CD4-positive, alpha-beta memory T cell (primary cell): Measurements from ENCODE around the gene BBX. TPM values are rescaled to one million over a fixed set of nuclear protein-coding genes. Genes with fewer than 3 reads are reported as not detected.

Source experiments
- CTCF ChIA-PET: fragments of 350-600 bp; sonication (Branson Sonifier 250); formaldehyde crosslinking; loops from one replicate; lab custom pipeline; 2021; ENCODE audit warnings: inconsistent platforms; ENCODE audit not compliant: partially characterized antibody; lab: Charles Lee
- POLR2A ChIA-PET: fragments of 350-600 bp; sonication (Branson Sonifier 250); formaldehyde crosslinking; loops from one replicate; lab custom pipeline; 2021; ENCODE audit not compliant: partially characterized antibody; lab: Charles Lee
- DNase-seq, 5 donors: peaks; one replicate each; pipeline versions ENCODE4 v3.0.0 to v3.0.0-alpha.2; 2020 to 2022; ENCODE audit warnings: mixed read lengths in 1 of 5
- H3K27ac ChIP-seq: one replicate; pipeline ENCODE4 v1.7.0; 2013; ENCODE audit warnings: low read depth, low read length
- H3K27me3 ChIP-seq: 2 replicates; pipeline ENCODE4 v1.7.0; 2013; ENCODE audit warnings: mild to moderate bottlenecking, low read length, moderate library complexity; ENCODE audit not compliant: insufficient read depth
- H3K36me3 ChIP-seq: 2 replicates; pipeline ENCODE4 v1.7.0; 2013; ENCODE audit warnings: mild to moderate bottlenecking, low read length, moderate library complexity; ENCODE audit not compliant: insufficient read depth
- H3K4me1 ChIP-seq: 2 replicates; pipeline ENCODE4 v1.7.0; 2013; ENCODE audit warnings: mild to moderate bottlenecking, low read length, moderate library complexity; ENCODE audit not compliant: insufficient read depth
- H3K4me3 ChIP-seq, 2 donors: one replicate each; pipeline ENCODE4 v1.7.0; 2013; ENCODE audit warnings: low read length in 2 of 2, mild to moderate bottlenecking in 1 of 2
- H3K9me3 ChIP-seq, 2 donors: one replicate each; pipeline ENCODE4 v1.7.0; 2013; ENCODE audit warnings: low read length in 2 of 2, control low read depth in 1 of 2; ENCODE audit not compliant: control insufficient read depth in 1 of 2
- H3K27ac Mint-ChIP-seq, 7 donors: one replicate each; pipeline ENCODE4 v1.8.0; 2020 to 2021; ENCODE audit warnings: mixed read lengths in 7 of 7, mild to moderate bottlenecking in 6 of 7, inconsistent platforms in 3 of 7, moderate library complexity in 3 of 7
- H3K27me3 Mint-ChIP-seq, 2 donors: one replicate each; pipeline ENCODE4 v1.8.0; 2020 to 2021; ENCODE audit warnings: mixed read lengths in 2 of 2
- H3K36me3 Mint-ChIP-seq, 2 donors: one replicate each; pipeline ENCODE4 v1.8.0; 2020 to 2021; ENCODE audit warnings: mixed read lengths in 2 of 2, inconsistent platforms in 1 of 2, mild to moderate bottlenecking in 1 of 2
- H3K4me1 Mint-ChIP-seq, 4 donors: one replicate each; pipeline ENCODE4 v1.8.0; 2020 to 2021; ENCODE audit warnings: mixed read lengths in 4 of 4, mild to moderate bottlenecking in 1 of 4
- H3K4me3 Mint-ChIP-seq, 8 donors: one replicate each; pipeline ENCODE4 v1.8.0; 2020 to 2021; ENCODE audit warnings: mixed read lengths in 8 of 8, mild to moderate bottlenecking in 7 of 8, moderate library complexity in 6 of 8, inconsistent platforms in 3 of 8
- H3K9me3 Mint-ChIP-seq, 8 donors: one replicate each; pipeline ENCODE4 v1.8.0; 2020 to 2021; ENCODE audit warnings: mixed read lengths in 8 of 8, mild to moderate bottlenecking in 5 of 8, inconsistent platforms in 3 of 8, moderate library complexity in 1 of 8
- intact Hi-C: fragments of 100-400 bp; cut with micrococcal nuclease; formaldehyde crosslinking; loops from one replicate; pipeline ENCODE4 v1.15.1; 2023
- polyA plus RNA-seq, 2 donors: library from polyadenylated mRNA; unstranded; fragments of 300-500 nt; fragmentation: Illumina TruSeq; gene quantifications; one replicate each; pipeline ENCODE4 v1.2.3, GENCODE V29; 2021
- total RNA-seq, 2 experiments: library from RNA; stranded (reverse); gene quantifications; one replicate each; pipeline ENCODE4 v1.2.3, GENCODE V29; 2021

The BBX gene
- total and polyA plus RNA-seq, 4 experiments from 2014 or later, result 85.4 to 101 (median 96.5) TPM

DNA sequence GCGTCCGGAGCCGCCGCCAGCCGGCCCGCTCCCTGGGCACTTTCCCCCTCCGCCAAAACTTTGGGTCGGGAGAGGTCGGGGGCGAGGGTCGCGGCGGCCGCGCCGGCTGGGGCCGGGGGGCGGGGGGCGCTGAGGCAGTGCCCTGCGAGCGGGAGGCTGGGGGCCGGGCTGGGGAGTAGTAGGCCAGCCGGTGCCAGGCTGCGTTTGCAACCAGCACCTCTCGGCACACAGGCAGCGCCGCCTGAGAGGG lies 452 bp downstream of the BBX start:
- peak overlapping the region in 1 of 2 donors; percentile 88 for H3K4me3 ChIP-seq
- Mint-ChIP-seq H3K9me3 (no peaks in the 10 kb centered on the region), H3K4me1 (peaks cover 23 to 34% (median 28%) of the 10 kb centered on the region in 4 donors), H3K27ac (peak overlapping the region; percentile 88 to 98 (median 97)), H3K27me3 (no peaks in the 10 kb centered on the region), H3K4me3 (peak overlapping the region; percentile 97 to 99 (median 98)), H3K36me3 (peaks cover 4 to 24% of the 10 kb centered on the region in 2 donors)
- ChIA-PET CTCF (no interaction called here), POLR2A (interaction anchor here (0.8 to 2.0 kb wide), 6 partner anchors 9 to 701 kb away, joined by 3 to 8 read pairs (median 4); no protein-coding TSS in a partner anchor)
- H3K27me3 ChIP-seq, result no peaks in the 10 kb centered on the region
- peak in 2 of 5 donors; percentile 68 to 73 for DNase-seq
- H3K4me1 ChIP-seq, result peaks cover 33% of the 10 kb centered on the region
- intact Hi-C loops, result loop anchor here (2.0 to 10.0 kb wide), 6 partner anchors 248 to 1771 kb away; partner anchors contain the start of genes CD47, CIP2A, DZIP3 and TRAT1
- H3K9me3 ChIP-seq, result no peaks in the 10 kb centered on the region
- no peaks in the 10 kb centered on the region for H3K36me3 ChIP-seq
- peak overlapping the region; percentile 87 for H3K27ac ChIP-seq

DNA sequence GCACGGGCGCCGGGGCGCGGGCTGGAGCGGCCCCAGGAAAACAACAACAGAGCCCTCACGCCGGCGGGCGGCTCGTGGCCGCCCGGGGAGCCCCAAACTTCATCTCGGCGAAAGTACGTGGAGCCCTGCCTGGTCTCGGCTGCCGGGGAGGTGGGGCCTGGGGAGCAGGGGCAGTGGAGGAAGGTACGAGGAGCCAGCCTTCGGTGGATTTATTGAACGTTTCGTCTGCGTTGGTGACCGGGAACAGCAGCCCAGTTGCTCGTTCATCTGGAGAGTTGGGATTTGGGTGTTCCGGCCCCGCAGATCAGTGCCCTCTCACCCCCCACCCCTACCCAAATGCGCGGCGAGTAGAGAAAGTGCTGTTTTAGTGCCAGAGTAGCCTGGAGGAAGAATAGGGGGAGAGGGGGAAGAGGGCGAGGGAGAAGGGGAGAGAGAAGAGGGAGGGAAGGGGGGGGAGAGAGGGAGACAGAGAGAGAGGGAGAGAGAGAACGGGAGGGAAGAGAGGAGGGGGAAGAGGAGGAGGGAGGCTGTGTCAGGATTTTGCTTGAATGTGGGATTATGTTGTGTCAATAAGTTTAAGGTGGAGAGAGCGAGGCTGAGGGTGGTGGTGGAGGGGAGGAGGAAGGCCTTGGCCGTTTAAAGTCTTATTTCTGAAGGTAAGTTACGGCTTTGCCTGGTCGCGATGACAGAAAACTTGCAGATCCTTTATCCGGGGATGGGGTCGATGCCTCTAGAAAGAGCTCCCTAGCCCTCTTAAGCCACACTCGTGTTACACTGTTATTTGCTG lies 970 bp downstream of the BBX start:
- peak overlapping the region; percentile 93 to 98 (median 94) for H3K4me3 Mint-ChIP-seq
- DNase-seq, result peak in 3 of 5 donors; percentile 59 to 71 (median 66)
- no peaks in the 10 kb centered on the region for H3K27me3 Mint-ChIP-seq
- H3K4me1 Mint-ChIP-seq, result peaks cover 26 to 36% (median 32%) of the 10 kb centered on the region in 4 donors
- intact Hi-C loops, result loop anchor here (2.0 to 10.0 kb wide), 7 partner anchors 249 to 1771 kb away; partner anchors contain the start of genes CD47, CIP2A, DZIP3 and IFT57
- H3K36me3 ChIP-seq, result no peaks in the 10 kb centered on the region
- H3K4me1 ChIP-seq, result peaks cover 33% of the 10 kb centered on the region
- CTCF ChIA-PET, result interaction anchor here (0.9 kb wide), 3 partner anchors 51 to 94 kb away, joined by 3 to 5 read pairs (median 3); no protein-coding TSS in a partner anchor
- POLR2A ChIA-PET, result interaction anchor here (0.6 to 2.0 kb wide), 14 partner anchors 9 to 1068 kb away, joined by 3 to 11 read pairs (median 4); partner anchors contain the start of genes CIP2A and DZIP3
- H3K27ac ChIP-seq, result peak overlapping the region; percentile 87
- H3K9me3 Mint-ChIP-seq, result no peaks in the 10 kb centered on the region
- H3K4me3 ChIP-seq, result peak overlapping the region; percentile 70 to 88
- H3K9me3 ChIP-seq, result no peaks in the 10 kb centered on the region
- H3K36me3 Mint-ChIP-seq, result peaks cover 4 to 24% of the 10 kb centered on the region in 2 donors
- no peaks in the 10 kb centered on the region for H3K27me3 ChIP-seq
- peak overlapping the region; percentile 88 to 97 (median 95) for H3K27ac Mint-ChIP-seq

DNA sequence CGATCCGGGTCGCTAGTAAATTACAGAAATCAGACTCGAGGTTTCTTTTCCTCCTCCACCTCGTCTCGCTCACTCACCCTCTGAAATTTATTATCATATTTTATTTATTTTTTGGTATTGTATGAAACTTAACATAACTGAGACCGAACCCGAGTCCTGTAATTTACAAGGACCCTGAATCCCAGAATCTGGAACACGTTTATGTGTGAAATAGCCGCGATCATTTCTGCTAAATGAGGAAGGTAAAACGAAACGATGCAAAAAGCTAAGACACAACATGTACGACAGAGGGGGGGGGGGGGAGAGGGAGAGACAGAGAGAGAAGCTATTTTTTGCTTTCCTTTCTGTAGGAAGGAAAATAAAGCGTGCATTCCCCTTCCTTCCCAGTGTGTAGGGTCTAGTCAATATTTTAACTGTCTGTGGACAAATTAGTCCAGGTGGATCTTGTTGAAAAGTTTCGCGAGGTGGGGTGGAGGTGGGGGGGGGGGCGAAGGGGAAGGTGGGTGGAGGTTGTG lies 1.6 kb downstream of the BBX start:
- Histone ChIP-seq H3K4me3 (peak overlapping the region; percentile 70 to 88), H3K36me3 (no peaks in the 10 kb centered on the region), H3K4me1 (peaks cover 33% of the 10 kb centered on the region), H3K9me3 (no peaks in the 10 kb centered on the region), H3K27ac (peak overlapping the region; percentile 87), H3K27me3 (no peaks in the 10 kb centered on the region)
- no peaks in the 10 kb centered on the region for H3K9me3 Mint-ChIP-seq
- H3K4me3 Mint-ChIP-seq, result peak overlapping the region; percentile 93 to 98 (median 94)
- POLR2A ChIA-PET, result interaction anchor here (0.6 to 2.0 kb wide), 10 partner anchors 10 to 1067 kb away, joined by 3 to 11 read pairs (median 4); partner anchors contain the start of genes CIP2A and DZIP3
- H3K27ac Mint-ChIP-seq, result peak overlapping the region; percentile 88 to 97 (median 95)
- H3K27me3 Mint-ChIP-seq, result no peaks in the 10 kb centered on the region
- peak in 4 of 5 donors; percentile 45 to 53 (median 52) for DNase-seq
- CTCF ChIA-PET, result interaction anchor here (0.9 kb wide), 3 partner anchors 50 to 95 kb away, joined by 3 to 5 read pairs (median 3); no protein-coding TSS in a partner anchor
- peaks cover 4 to 24% of the 10 kb centered on the region in 2 donors for H3K36me3 Mint-ChIP-seq
- intact Hi-C loops, result loop anchor here (2.0 to 10.0 kb wide), 6 partner anchors 250 to 1772 kb away; partner anchors contain the start of genes CD47, CIP2A, DZIP3 and IFT57
- H3K4me1 Mint-ChIP-seq, result peaks cover 27 to 39% (median 33%) of the 10 kb centered on the region in 4 donors

DNA sequence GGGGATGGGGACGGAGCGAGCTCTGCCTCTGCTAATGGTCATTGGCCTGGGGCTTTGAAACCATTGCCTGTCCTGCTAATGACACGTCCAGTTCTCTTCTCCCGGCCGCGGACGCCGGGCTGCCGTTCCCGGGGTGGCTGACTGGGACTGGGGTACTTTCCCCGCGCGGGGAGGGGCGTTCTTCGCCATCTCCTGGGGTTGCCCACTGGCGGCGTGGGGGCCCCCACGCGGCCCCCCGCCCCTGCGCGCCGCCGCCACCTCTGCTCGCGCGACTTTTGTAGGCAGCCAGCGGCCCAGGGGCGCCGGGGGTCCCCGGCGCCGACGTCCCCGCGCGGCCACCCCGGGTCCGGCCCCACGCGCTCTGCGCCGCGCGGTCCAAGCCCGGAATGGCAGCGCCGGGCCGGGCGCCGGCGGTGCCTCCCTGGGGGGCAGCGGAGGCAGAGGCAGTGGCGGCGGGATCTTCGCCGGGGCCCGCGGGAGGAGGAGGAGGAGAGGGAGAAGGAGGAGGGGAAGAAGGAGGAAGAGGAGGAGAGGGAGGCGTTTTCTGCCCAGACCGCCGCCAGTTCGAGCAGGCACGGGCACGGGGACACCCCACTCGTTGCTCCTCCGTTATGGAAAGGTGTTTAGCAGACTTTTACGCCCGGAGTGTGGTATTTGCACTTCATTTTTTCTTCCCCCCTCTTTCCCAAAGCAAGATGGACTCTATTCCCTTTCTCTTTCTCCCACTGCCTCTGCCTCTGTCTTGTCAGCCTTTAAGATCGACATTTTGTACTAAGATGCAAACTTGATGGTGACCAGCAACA lies 2.3 kb downstream of the BBX start:
- Histone ChIP-seq H3K27me3 (no peaks in the 10 kb centered on the region), H3K4me1 (peaks cover 33% of the 10 kb centered on the region), H3K4me3 (peak overlapping the region; percentile 84 to 88), H3K9me3 (no peaks in the 10 kb centered on the region), H3K36me3 (no peaks in the 10 kb centered on the region), H3K27ac (peak overlapping the region; percentile 87)
- Mint-ChIP-seq H3K4me1 (peaks cover 29 to 46% (median 34%) of the 10 kb centered on the region in 4 donors), H3K4me3 (peak overlapping the region; percentile 94 to 98 (median 96)), H3K27ac (peak overlapping the region; percentile 88 to 98 (median 95)), H3K27me3 (no peaks in the 10 kb centered on the region), H3K36me3 (peaks cover 4 to 27% of the 10 kb centered on the region in 2 donors), H3K9me3 (no peaks in the 10 kb centered on the region)
- ChIA-PET POLR2A (interaction anchor here (0.9 to 2.0 kb wide), 8 partner anchors 9 to 1066 kb away, joined by 3 to 11 read pairs (median 4); partner anchors contain the start of genes CIP2A and DZIP3), CTCF (interaction anchor here (0.9 kb wide), 2 partner anchors 49 to 95 kb away, joined by 3 to 5 read pairs; no protein-coding TSS in a partner anchor)
- DNase-seq, result peak; percentile 35 to 72 (median 44)
- intact Hi-C loops, result loop anchor here (2.0 to 10.0 kb wide), 6 partner anchors 250 to 1773 kb away; partner anchors contain the start of genes CD47, CIP2A, DZIP3 and IFT57

- H3K9me3 Mint-ChIP-seq, result no peaks in the 10 kb centered on the region
- peaks cover 30 to 46% (median 35%) of the 10 kb centered on the region in 4 donors for H3K4me1 Mint-ChIP-seq
- Histone ChIP-seq H3K36me3 (no peaks in the 10 kb centered on the region), H3K27ac (peak overlapping the region; percentile 87), H3K4me1 (peaks cover 36% of the 10 kb centered on the region), H3K4me3 (peak overlapping the region; percentile 84 to 88), H3K9me3 (no peaks in the 10 kb centered on the region), H3K27me3 (no peaks in the 10 kb centered on the region)
- H3K27me3 Mint-ChIP-seq, result no peaks in the 10 kb centered on the region
- ChIA-PET POLR2A (interaction anchor here (2.0 kb wide), 1 partner anchor 8 kb away, joined by 11 read pairs; no protein-coding TSS in a partner anchor), CTCF (no interaction called here)
- H3K27ac Mint-ChIP-seq, result peak overlapping the region; percentile 88 to 98 (median 91)
- H3K4me3 Mint-ChIP-seq, result peak overlapping the region; percentile 85 to 97 (median 96)
- H3K36me3 Mint-ChIP-seq, result peaks cover 5 to 27% of the 10 kb centered on the region in 2 donors
- intact Hi-C loops, result loop anchor here (2.0 to 10.0 kb wide), 4 partner anchors 251 to 1299 kb away; partner anchors contain the start of genes CD47, IFT57 and TRAT1
- DNase-seq, result peak in 3 of 5 donors; percentile 10 to 38 (median 23)
These were observed 3.0 kb downstream of the BBX start for GRCh38 chr3:107525644-107526305.
